Cardiac muscle cell (in vitro differentiated cells and primary cell): ENCODE data around the gene PIEZO2. TPM values are rescaled to one million over a fixed set of nuclear protein-coding genes. Genes with fewer than 3 reads are reported as not detected.
A peak's percentile ranks its signal among the peaks of the same experiment; 100 is the strongest.
"Not testable (repeated sequence)": the region's sequence is repeated elsewhere in the genome, so short reads cannot be mapped to it uniquely, and the experiment has no call there.

Experiments used
- DNase-seq, 2 donors: peaks; one replicate each; pipeline versions ENCODE4 v3.0.0 to v3.0.0-alpha.2; 2010 to 2017; ENCODE audit warnings: low read depth in 1 of 2, low spot score in 1 of 2
- H3K27ac ChIP-seq: fragments of 200-600 bp; sonication (generic); 2 replicates; pipeline ENCODE4 v1.5.1; 2016
- H3K27me3 ChIP-seq: fragments of 200-600 bp; sonication (generic); 2 replicates; pipeline ENCODE4 v1.6.0; 2016; ENCODE audit warnings: control low read depth
- H3K36me3 ChIP-seq: fragments of 200-600 bp; sonication (generic); 2 replicates; pipeline ENCODE4 v1.5.1; 2016; ENCODE audit warnings: control low read depth
- H3K4me1 ChIP-seq: fragments of 200-600 bp; sonication (generic); 2 replicates; pipeline ENCODE4 v1.8.1; 2017; ENCODE audit warnings: low read depth, mild to moderate bottlenecking, mixed run types
- H3K4me3 ChIP-seq: fragments of 200-600 bp; sonication (generic); 2 replicates; pipeline ENCODE4 v1.5.1; 2016; ENCODE audit warnings: mild to moderate bottlenecking
- H3K9me3 ChIP-seq: fragments of 200-600 bp; sonication (generic); 2 replicates; pipeline ENCODE4 v1.5.1; 2017; ENCODE audit warnings: low read depth, mild to moderate bottlenecking, control low read depth
- polyA plus RNA-seq: library from polyadenylated mRNA; unstranded; fragments of >200 nt; fragmentation: Nextera tagmentation; extraction: Ambion mirVana; gene quantifications from 2 replicates; pipeline ENCODE4 v1.2.1, GENCODE V29; 2016
- total RNA-seq: library from RNA; depleted of rRNA; stranded (reverse); fragments of >200 nt; gene quantifications from 2 replicates; pipeline ENCODE4 v1.2.3, GENCODE V29; 2016

PIEZO2 gene
- total and polyA plus RNA-seq, 2 experiments from 2014 or later: 0.04 to 0.69 TPM

DNA sequence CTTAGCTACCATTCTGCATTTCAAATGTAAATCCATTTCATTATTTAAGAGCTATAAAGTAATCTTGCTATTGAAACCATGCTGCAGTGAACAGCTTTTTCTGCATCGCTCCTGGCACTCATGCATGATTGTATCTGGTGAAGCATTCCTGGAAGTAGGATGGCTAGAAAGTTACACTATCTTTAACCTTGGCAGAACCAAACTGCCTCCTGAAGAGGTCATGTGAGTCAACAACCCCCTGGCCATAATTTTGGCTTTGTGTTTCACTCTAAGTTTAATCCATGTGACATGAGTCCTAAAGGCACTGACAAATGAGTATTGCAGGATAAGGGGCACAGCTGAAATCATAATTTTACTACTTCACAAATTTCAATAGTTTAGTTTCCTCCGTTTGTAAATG is 526.4 kb downstream of the PIEZO2 start:
- H3K27me3 ChIP-seq, H3K4me3 ChIP-seq, H3K4me1 ChIP-seq, H3K27ac ChIP-seq, H3K9me3 ChIP-seq, DNase-seq, H3K36me3 ChIP-seq: not testable (repeated sequence)

DNA sequence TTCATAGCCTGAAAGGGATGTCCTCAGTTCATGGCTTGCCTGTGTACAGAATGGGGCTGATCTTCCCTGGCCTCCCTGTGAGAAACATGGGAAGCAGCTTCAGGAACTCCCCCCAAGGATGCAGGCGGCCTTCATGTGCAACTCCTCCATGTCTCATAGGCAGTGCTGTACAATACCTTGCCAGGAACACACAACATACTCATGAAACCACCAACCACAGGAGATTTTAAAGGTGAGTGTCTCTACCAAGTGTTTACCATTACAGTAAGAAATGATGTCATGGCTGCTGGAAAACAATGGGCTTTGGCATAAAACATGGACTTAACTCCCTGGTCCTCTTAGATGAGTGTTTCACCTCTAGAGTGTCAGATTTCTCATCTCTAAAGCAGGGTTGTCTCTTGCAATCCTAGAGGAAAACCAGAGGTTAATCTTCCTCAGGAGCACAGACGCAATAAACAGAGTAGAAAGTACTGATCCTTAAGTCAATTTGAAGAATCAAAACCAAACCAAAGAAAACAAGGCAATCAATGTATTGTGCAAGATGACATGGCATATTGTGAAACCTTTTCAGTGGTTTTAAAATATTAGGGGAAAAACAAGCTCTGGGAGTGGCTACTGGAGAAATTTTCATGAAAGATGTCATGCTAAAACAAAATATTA is 528.6 kb downstream of the PIEZO2 start:
- H3K4me3 ChIP-seq, H3K27me3 ChIP-seq, H3K4me1 ChIP-seq, H3K9me3 ChIP-seq, H3K36me3 ChIP-seq, H3K27ac ChIP-seq: not testable (repeated sequence)
- DNase-seq: peak in 1 of 2 donors; percentile 46
